Raji (cell line): ENCODE data around the gene LRRTM4.

Source experiments
- POLR2A ChIP-seq: IDR thresholded peaks from 2 replicates; pipeline ENCODE4 v1.6.1; 2011; ENCODE audit warnings: low read depth, low read length, control low read depth; ENCODE audit not compliant: insufficient read depth

Gene LRRTM4

DNA sequence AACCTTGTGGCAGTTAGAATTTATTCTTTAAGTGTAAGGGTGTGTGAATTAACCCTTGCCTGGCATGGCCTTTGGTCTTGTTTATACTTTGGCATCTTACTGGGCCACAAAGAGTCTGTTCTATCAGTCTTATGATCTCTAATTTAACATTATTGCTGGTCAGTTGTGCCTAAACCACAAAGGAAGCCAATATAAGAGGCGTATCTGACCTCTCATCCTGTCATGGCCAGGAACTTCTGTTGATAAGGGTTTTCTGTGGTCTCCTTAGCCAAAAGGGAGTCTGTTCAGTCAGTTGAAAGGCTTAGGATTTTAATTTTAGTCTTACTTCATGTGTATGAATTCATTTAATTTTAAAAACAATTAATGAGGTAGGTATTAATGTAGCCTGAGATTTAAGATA is 127.2 kb downstream of the LRRTM4 start:
- no peak for TF ChIP-seq POLR2A

DNA sequence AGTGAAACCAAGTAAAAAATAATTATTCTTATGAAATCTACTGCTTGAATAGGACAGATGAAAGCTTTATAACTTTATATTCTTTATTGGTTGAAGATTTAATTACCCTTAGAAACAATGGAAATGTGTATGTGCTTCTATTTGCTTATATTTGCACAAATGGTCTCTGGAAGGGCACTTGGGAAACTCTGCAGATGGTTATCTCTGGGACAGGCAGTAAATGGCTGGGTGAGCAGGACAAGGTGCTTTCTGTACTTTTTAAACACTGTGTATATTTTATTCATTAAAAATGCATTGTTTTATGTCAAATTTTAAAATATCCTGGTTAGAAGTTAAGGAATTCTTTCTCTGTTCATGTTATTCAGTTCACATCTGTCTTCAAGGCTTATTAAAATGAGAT is 131.1 kb downstream of the LRRTM4 start:
- no peak for TF ChIP-seq POLR2A

DNA sequence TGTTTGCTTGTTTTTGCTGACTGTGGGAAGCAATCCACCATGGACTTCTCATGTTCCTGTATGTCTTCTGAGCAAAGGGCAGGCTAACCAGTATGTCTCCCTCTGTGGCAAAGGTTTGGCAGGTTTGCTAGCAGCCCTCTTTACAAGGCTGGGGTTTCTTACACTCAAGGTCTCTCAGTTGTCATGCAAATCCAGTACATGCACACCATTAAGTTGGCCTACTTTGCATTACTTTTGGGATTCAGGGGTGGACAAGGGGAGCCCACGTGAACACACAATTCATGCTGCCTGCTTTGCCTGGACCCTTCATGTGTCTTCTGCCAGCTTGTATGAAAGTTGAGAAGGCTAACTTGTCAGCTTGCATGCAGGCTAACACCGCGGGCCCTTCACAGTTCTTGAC is 134.9 kb downstream of the LRRTM4 start:
- no peak for TF ChIP-seq POLR2A

DNA sequence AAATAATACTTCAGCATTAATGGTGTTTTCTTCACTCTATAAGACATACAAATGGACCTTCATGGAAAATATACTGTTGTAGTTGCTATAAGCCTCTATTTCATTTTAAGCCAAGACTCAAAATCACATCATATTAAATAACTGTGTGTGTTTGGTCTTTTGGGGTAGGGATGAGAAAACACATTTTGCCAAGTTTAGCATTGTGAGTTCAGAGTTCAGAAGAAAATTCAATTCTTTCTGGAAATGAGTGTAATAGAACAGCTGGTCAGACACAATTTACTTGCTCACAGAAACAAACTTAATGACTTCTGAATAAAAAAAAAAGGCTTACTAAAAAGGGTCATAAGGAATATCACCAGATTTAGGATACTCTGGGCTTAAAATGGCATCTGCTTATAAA is 149.5 kb downstream of the LRRTM4 start:
- TF ChIP-seq POLR2A, result no peak

DNA sequence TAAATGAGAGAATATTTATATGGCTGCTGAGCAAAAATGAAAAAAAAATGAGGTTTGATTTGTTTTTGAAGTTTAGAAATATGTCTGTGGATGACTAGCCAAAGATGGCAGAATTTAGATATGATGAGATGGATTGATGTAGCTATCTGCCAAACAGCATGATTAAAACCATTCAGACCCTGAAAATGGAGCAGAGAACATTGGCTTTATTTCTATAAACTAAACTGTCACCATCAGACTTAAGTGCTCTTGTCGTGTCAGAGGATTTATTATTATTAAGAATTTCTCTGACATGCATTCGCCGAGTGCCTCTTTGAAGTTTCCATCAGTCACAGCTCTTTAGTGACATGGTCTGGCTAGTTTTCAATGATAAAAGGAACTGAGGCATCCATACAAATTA is 151.7 kb downstream of the LRRTM4 start:
- no peak for TF ChIP-seq POLR2A

DNA sequence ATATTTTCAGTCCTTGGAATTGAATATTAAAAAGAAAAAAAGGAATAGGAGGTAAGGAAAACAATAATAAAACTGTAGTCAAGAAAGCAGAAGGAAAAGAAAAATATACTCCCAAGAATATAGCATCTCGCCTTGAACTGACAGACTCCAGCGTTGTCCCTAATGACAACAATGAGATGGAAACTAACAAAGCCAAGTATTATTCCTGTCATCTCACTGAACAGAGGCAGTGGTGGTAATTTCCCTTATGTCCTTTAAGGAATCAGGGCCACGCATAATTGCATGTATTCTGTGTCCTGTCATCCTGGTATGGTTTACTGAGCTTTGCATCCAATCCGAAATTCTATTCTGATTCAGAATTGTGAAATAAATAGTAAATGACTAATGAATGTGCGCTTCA is 158.9 kb downstream of the LRRTM4 start:
- no peak for TF ChIP-seq POLR2A

DNA sequence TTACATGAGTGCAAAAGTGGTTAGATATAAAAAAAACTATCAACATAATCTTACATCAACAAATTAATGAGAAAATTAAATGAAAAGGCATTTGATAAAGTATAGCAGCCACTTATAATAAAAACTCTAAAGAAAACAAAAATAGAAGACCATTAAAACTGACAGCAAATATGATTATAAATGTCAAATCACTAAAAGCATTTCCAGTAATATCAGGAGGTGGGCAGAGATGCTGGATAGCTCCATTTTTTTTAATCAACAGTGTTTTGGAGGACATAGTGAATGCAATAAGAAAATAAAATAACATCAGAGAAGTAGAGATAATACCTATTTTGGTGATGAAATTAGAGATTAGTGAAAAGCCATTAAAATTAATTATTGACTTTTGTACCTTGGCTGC is 173.4 kb downstream of the LRRTM4 start:
- TF ChIP-seq POLR2A, result no peak

DNA sequence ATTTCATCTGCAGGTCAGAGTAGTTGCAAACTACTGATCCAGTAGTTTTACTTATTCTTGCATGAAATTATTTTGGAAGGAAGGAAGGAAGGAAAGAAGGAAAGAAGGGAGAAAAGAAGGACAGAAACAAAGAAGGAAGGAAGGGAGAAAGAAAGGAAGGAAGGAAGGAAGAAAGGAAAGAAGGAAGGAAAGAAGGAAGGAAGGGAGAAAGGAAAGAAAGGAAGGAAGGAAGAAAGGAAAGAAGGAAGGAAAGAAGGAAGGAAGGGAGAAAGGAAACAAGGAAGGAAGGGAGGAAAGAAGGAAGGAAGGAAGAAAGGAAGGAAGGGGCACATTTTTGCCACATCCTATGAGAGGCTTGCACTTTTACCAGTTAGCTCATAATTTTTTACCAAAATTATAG is 186.2 kb downstream of the LRRTM4 start:
- no peak for TF ChIP-seq POLR2A

DNA sequence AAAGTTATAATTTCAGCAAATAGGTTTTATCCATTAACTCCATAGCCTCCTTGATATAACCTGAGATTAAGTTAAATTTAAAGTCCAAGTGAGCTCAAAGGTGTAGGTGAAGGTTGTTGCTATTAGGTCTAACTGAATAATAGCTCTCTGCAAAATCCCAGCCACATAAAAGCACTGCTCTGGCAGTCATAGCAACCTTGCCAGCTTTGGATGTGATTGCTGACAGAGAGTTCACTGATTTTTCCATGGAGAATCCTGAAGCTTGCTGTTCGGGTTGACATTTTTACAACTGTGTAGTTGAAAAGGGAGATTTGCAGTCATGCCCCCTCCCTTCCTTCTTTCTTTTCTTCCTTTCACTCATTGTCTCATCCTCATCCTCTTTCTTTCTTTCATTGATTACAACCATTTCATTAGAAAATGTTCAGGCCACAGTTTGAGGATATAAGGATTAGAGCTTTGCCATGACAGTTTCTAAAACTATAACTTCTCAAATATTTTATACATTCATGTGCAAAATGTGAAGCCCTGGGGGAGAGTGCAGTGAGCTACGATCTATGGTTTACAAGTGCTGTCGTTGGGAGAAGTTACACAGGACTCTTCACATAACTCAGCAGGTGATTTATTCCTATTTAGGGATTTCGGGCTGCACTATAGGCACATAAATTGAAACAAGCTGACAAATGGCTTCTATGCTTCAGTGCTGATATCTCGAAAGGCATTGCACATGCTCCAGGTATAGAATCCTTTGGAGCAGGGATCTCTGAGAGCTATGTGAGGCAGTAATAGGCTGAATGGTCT is 193.8 kb downstream of the LRRTM4 start:
- TF ChIP-seq POLR2A, result no peak

DNA sequence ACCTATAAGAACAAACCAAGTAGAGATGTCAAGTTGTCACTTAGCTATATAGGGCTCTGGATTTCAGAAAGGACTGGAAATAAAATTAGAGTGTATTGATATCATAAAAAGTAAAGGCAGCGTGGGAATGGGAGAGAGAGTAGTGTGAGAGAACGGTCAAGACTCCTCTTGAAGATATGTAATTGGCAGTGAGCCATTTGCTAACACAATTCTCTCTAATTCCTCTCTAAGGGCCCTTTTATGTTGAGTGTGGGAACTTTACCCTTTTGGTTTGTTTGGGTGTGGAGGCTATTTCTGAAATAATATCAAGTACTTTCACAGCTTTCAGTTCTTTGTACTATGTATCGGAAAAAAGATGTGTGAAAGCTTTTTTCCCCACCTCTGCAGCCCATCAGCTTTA is 196.8 kb downstream of the LRRTM4 start:
- no peak for TF ChIP-seq POLR2A

DNA sequence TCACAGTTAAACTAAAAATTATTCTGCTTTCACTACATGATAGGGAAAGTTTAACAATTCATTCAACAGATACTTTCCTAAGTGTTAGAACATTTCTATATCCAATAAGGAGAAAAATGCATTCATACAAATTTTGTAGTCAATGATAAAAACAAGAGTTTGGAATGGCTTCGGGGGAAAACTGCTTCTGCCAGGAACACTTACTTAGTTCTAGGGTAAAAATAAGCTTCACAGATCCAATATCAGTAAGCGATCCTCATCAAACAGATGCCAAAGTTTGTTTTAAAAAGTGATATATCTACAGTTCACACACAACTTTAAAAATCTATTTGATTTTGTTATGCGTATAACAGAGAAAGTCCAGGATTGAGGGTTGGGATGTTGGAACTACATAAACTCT is 199.7 kb downstream of the LRRTM4 start:
- TF ChIP-seq POLR2A, result no peak

DNA sequence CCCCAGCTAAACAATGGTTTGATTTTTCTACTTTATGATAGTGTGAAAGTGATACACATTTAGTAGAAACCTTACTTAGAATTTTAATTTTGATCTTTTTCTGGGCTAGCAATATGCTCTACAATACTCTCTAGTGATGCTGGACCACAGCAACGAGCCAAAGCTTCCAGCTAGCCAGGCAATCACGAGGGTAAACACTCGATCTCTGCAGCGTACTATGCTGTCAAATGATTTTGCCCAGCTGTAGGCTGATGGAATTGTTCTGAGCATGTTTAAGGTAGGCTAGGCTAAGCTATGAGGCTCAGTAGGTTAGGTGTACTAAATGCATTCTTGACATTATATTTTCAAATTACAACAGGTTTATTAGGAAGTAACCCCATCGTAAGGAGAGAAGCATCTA is 207.5 kb downstream of the LRRTM4 start:
- no peak for TF ChIP-seq POLR2A

DNA sequence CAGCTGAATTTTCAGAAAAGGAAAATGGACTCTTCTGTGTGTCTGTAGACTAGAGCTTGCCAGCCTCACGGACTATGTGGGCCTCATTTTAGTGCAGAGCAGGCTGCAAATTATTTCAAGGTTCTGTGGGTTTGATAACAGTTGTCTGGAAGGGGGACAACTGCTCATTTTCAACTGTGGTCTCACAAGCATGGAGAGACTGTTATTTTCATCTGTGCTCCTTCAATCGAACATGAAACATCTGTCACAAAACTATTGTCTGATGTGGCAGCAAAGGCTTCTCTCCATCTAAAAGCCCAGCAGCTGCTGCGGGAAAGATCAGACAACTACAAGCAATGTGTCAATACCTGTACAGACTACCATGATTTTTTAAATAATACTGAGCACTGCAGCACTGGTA is 211.8 kb downstream of the LRRTM4 start:
- no peak for TF ChIP-seq POLR2A

DNA sequence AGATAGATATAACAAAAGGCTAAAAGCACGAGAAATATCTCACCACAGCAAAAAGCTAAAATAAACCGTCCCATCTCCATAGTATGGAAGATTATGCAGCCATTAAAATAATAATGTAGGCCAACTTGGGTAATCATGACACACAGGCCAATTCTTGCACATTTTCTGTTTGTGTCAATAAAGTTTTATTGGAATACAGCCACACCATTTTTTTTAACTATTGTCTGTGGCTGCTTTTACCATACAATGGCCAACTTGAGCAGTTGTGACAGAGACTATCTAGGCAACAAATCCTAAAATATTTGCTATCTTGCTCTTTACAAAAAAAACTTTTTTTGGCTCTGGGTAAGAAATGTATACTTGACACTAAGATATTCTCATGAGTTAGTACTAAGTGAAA is 212.5 kb downstream of the LRRTM4 start:
- TF ChIP-seq POLR2A, result no peak

DNA sequence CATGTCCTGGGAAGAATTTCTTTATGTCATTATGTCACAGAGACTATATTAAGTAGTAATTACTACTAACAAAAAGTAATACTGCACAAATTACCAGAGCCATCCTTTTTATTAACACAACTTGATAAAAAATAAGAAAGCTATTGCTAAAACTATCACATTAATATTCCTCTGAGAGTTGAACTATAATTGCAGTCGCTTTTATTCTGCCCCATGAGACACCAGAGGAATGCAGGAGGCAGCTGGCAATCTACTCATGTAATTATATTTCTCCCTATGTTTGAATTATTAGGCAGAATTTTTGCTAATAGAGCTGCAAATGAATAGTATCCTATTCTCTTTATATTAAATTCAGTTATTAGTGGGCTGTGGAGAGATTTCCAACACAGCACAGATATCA is 220.7 kb downstream of the LRRTM4 start:
- no peak for TF ChIP-seq POLR2A

DNA sequence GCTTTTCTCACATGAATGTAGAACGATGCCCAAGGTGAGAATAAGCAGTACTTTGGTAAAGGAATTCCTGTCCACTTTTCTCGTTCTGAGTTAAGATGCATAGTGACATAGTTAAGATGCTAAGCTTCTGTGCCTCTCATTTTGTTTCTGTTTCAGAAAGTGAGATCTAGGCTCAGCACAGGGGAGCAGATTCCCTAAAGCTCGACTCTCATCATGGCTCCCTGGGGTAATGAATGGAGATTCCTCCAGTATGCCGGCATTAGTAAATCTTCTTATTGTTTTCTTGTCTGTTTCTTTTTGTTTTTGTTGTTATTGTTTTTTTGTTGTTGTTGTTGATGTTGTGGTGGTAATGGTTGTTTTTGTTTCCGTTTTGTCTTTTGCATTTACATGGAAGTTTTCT is 225.4 kb downstream of the LRRTM4 start:
- no peak for TF ChIP-seq POLR2A

DNA sequence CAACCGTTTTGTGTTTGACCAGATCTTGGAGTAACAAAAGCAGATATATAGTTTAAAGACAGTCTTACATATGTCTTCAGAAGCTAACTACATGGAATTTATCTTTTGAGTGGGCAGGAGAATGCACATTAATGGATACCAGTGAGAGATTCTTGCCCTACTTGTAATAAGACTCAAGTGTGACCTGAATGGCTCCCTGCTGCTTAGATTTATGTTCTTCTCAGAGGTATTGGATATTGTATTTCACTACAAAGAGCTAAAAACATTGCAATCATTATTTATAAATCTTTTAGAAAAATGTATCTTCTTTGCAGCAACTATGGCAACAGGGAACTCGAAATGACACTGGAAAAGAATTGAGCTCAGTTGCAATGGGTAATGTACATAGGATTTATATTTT is 227.7 kb downstream of the LRRTM4 start:
- TF ChIP-seq POLR2A, result no peak
